Stimulated activated CD4-positive, alpha-beta T cell treated with anti-CD3 and anti-CD28 coated beads, Interleukin-1b, Interleukin-23, amount 100 ng/mL, for 4 hours (primary cell): ENCODE results near the gene USP49.

Experiments used
- DNase-seq, 2 donors: peaks; one replicate each; pipeline ENCODE4 v3.0.0-alpha.2; 2020; ENCODE audit warnings: low read depth in 2 of 2

Gene USP49

DNA sequence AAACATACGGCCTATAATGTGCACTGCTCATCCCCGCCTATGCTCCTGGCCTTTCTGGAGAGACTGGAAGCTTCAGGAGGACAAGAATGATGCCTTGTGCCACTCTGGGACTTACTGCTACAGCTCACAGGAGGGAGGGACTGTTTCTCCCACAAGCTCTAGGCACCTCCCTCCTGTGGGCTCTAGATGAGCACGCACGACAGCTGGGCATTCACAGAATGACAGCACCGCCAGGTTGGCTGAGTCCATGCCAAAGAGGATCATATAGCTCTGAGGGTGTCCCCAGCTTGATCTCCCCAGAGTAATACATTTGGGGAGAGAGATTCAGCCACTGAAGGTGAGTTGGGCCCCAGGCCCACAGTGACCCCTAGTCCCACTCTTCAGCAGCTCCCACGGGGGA, 137.9 kb downstream of the USP49 start:
- DNase-seq, result no peak

DNA sequence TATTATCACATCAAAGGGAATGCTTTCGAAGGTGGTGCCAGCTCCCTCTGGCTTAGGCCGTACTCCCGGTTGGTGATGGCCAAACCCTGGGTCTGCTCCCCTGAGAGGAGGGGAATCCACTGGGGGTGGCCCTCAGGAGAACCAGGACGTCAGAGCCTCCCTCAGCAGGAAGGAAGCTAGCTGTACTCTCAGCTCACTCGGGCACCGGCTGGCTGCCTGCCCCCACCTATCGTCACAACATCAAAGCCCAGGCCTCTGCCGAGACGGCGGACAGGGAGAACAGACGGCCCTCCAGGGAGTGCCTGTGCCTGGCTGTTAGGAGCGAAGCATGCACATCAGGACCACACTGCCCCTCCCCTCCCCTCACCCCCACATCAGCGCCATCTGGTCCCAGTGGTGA, 138.8 kb downstream of the USP49 start:
- no peak for DNase-seq

DNA sequence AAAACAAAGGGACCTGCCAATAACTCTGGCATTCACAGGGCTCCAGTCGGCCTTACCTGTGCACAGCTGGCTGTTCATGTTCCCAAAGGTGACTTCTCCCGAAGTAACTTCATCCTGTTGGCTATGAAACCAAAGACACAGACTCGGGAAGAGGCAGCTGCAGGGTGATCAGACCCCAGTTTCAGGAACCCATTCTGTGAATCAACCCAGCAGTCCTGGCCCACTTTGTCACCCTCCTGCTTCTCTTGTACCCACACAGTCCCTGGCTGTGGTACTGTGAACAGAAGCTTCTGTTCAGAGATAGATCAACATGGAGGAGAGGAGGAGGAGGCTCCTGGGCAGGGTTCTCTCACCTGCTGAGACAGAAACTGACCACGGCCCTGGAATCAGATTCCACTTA, 139.3 kb downstream of the USP49 start:
- no peak for DNase-seq

DNA sequence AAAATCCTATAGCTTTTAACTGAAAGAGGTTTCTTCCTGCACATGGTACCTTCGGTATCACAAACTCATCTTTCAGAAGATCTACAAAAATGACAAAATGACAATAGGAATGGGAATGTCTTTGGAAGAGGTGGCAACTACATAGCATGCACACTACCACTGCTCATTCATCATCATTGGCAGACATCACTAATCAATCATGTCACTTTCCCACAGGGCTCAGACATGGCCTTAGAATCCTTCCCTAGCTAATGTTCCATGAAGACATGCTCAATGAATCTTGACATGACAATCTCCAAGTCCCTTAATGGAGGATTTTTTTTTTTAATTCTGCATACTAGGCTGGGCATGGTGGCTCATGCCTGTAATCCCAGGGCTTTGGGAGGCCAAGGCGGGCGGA, 144.8 kb downstream of the USP49 start:
- DNase-seq, result no peak

DNA sequence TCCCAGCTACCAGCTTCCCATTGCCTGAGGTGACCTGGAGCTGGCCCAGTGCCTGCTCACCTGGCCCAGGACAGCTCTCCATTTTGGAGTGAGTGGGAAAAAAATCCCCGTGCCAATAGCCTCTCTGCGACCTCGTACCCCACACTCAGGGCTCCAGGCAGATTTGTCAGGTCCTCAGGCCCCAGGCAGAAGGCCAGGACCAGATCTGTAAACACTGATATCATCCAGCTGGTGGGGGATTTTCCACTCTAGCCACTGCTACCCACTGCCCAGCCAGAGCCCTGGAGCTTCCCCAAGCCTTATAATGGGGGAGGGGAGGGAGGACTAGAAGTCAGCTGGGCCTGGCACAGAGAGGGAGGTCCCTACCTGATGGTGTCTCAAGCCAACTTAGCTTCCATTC, 146.6 kb downstream of the USP49 start:
- DNase-seq, result no peak

DNA sequence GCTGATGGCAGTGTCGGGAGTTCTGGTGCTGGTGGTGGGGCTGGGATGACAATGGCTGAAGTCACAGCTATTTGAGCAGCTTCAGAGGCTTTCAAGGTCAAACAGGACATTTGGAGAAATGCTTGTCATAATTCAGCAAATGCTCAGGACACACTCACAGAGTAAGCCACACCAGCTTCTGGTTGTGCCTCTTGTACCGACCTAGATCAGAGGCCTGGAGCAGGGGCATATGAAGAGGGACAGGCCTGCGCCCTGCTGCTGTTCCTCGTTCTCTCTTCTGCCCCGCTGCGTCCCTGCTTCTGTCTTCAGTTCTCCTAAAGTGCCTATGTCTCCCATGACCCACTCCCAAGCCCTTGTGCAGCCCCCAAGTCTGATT, 147.1 kb downstream of the USP49 start:
- no peak for DNase-seq

DNA sequence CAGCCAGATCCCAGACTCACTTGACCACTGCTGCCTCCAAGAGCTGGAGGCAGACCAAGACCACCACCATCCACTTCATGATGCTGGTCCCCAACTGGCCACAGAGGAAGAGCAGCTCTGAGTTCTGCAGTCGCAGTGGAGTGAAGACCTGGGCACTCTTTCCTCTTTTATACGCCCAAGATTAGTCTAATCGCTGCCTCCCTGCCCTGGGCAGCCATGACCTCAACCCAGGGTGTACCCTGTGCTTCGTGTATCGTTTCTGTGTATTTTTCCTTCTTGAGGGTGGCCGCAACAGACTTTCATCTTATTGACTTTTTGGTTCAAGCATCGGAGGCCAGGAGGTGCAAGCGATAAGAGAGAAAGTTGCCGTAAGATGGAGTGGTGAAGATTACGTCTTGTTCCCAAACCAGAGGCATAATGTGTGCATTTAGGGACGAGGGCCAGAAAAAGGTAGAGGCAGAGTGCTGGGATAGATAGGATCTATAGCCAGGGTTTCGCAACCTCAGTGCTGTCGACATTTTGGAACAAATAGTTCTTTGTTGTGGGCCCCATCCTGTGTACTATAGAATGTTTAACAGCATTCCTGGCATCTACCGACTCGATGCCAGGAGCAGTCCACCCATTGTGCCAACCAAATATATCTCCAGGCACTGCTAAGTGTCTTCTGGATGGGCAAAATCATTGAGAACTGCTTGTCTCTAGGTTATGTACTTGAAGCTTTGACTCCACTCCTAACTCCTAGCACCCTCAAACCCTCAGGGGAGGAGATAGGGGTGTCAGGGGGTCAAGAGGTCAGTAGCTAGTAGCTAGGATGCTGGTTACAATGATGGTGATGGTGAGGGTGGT, 147.7 kb downstream of the USP49 start, which contains the start of gene PGC:
Gene PGC (minus strand): TSS at position 142 of the 846 bp plus-strand sequence. CDS start 63 bp downstream, at position 79.
- no peak for DNase-seq

DNA sequence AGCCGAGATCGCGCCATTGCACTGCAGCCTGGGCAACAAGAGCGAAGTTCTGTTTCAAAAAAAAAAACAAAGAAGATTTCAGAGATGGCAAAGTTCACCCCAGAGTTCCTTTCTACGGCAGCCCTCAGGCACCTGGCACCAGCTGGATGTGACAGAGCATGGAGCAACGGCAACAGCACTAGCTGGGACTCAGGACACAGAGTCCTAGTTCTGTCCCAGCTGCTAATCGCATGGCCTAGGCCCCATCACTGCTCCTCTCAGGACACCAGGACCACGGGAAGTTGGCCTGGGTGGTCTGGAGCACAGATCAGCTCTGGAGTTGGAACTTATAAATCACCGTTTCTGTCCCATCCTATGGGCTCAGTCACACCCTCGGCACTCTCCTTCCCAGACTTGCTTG, 149.1 kb downstream of the USP49 start:
- no peak for DNase-seq

DNA sequence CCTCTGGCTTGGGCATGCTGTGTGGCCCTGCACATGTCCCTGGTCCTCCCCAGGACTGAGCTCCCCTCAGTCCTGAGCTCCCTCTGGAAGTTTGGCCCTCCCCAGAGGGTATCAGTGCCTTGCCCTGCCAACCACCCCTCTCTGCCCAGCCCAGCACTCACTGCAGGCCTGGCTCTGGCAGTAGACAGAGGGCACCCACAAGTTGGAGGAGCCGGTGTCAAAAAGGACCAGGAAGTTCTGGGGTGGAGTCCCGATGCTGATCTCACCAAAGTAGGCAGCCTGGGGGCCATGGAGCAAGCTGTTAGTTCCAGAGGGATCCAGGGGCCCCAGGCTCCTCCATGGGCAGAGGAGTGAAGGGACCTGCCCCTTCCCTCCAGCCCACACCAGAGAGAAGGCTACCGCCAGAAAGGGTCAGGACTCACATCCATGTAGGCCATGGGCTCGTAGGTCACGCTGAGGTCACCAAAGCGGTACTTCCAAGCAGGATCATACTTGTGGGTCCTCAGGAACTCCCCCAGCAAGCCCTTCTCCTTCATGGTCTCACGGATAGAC, 150.9 kb downstream of the USP49 start:
- no peak for DNase-seq

DNA sequence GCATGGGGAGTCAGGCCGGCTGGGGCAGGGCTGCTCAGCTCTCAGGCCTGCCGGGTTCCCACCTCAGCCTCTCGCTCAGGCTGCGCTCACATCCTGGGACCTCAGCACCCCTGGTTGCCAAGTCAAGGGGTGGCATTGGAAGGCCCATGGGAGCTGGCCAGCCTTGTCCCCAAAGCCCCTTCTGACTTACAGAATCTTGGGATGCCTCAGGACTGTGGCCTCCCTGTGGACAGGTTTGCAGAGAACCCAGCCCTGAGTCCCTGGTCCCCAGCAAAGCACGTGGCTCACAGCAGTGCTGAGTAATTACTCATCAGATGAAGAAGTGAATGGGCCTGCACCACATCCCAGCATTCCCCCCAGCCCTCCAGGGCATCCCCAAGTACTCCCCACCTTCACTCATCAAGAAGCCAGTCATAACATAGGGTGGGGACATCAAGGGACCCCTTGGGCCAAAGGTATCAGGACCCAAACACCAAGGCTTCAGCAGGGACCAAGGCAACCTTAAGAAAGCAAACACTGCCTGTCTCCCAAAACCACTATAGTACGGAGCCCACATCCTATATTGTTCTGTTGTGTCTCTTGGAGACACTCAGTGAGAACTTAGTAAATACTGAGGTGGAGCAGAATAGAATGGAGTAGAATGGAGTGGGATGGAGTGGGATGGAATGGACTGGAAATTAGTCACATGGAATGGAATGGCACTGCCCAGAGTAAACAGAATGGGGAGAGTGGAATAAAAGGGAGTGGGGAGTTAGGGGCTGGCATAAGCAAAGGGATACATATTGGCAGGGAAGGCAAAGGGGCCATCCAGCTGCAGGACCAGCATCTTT, 151.6 kb downstream of the USP49 start:
- no peak for DNase-seq

DNA sequence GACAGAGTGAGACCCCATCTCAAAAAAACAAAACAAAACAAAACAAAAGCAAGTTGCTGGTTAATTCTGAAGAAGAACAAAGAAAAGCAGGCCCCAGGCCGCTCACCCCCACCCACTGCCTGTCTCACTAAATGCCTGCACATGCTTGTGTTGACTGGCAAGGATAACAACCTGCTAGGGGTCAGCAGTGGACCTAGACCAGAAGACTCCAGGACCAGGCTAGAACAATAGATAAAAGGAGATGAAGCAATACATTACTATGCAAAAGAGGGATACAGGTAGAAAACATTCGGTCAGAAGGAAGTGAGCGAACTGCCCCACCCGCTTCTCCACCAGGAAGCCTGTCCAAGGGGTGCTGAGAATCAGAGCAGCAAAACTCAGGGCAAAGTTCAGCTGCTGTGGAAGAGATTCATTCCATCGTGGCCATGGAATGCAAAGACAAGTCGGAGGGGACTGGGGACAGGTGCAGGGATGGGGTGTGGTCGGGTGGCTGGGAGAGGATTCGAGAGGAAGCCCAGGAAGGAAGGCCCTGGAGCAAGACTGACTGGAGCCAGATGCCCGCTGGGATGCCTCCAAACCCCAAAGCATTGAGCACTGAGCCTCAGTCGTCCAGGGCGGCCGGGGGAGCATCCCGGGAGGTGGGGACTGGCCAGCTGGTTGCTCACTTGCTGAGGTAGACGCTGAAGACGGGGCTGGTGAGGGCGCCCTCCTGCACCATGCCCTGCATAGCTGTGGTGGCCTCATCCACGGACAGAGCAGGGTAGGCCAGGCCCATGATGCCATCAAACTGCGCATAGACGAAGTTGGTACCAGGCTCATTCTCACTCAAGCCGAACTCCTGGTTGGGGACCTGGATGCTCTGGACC, 153.3 kb downstream of the USP49 start:
- DNase-seq, result no peak

DNA sequence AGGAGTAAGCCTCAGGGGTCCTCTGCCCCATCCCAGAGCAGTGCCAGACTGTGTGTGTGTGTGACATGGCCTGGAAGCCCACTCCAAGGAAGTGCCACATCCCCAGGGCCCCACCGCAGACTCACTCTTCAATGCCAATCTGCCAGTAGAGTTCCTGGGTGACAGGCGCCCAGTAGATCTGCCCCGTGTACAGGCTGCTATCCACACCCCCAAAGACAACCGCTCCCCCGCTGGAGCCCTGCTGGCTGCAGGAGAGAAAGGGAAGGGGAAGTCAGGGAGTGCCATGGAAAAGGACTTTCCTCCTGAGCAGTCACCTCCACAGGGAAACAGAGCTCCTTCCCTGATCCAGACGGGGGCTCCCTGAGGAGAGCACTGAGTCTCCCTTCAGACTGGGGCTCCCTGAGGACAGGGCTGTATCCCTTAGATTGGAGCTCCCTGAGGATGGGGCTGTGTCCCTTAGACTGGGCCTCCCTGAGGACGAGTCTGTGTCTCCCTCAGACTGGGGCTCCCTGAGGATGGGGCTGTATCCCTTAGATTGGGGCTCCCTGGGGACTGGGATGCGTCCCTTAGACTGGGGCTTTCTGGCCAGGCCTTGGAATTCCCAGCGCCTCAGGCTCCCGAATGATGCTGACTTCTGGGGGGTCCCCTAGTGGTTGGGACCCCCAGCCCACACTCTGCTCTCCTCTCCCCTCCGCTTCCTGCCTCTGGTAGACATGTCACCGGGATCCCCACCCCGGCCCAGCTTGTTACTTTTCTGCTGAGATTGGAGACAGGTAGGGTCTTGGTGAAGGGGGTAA, 154.6 kb downstream of the USP49 start:
- no peak for DNase-seq
